Left ventricle myocardium inferior (tissue), 1 donor: ENCODE results near the gene FBXO28. TPM values are rescaled to one million over a fixed set of nuclear protein-coding genes. Genes with fewer than 3 reads are reported as not detected.

ENCODE experiments used
- DNase-seq: peaks from one replicate; pipeline ENCODE4 v3.0.0-alpha.2; 2020
- H3K27ac ChIP-seq: fragments of 200-600 bp; replicated peaks from 2 replicates; pipeline ENCODE4 v1.8.0; 2021
- H3K27me3 ChIP-seq: fragments of 200-600 bp; 2 replicates; pipeline ENCODE4 v1.8.0; 2021; ENCODE audit warnings: low read depth
- H3K36me3 ChIP-seq: fragments of 200-600 bp; 2 replicates; pipeline ENCODE4 v1.8.0; 2021
- H3K4me1 ChIP-seq: fragments of 200-600 bp; 2 replicates; pipeline ENCODE4 v1.8.0; 2021
- H3K4me3 ChIP-seq: fragments of 200-600 bp; 2 replicates; pipeline ENCODE4 v1.8.0; 2021; ENCODE audit warnings: mild to moderate bottlenecking, moderate library complexity
- H3K9me3 ChIP-seq: fragments of 200-600 bp; replicated peaks from 2 replicates; pipeline ENCODE4 v1.8.0; 2021
- intact Hi-C: fragments of 100-400 bp; cut with micrococcal nuclease; formaldehyde crosslinking; loops from one replicate; pipeline ENCODE4 v1.11.0; 2022
- total RNA-seq: library from RNA; stranded (reverse); fragmentation: NEBNext Ultra II Directional; extraction: Animal tissue kit (Norgen Biotek cat#: 25700); gene quantifications from one replicate; pipeline ENCODE4 v1.2.1, GENCODE V29; 2021
- TF ChIP-seq, protein P1 (sequence below): fragments of 200-600 bp; IDR thresholded peaks from 2 replicates; pipeline ENCODE4 v1.8.0; 2021; ENCODE audit warnings: antibody characterized with exemption, mild to moderate bottlenecking, borderline replicate concordance
- donor health status: DM: no; HTN: yes; CAD: no; lungs with severe emphysema.

FBXO28 gene
- total RNA-seq, 1 donor from 2014 or later = 18.8 TPM

DNA sequence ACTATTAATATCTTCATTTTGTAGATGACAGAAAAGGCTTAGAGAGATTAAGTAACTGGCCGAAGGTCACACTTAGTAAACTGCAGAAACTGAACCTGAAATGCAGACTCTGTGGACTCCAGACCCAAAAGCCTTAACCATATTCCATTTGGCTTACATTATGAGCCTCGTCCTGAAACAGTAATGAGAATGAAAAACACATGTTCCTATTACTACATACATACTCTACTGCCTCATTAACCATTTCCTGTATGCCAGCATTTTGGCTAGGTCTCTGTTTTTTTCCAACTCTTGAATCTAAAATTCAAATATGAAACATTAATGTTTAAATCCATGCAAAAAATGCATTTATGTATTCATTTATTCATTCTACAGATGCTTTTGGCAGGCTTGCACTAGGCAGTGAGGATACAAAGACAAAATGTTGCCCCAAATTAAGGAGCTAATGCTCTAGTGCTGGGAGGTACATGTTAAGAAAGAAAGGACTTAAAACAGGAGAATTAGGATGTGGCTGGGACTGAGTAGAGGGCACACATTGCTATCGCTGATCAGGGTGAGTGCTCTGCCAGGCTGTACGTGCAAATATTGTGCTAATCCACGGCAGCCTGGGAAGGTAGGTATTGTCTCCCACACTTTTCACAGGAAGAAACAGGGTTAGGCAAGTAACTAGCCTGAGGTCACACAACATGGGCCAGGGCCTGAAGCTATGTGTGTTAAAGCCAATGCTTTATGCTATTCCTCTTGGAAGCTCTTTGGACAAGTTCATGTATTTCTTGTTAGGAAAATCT lies 83.1 kb downstream of the FBXO28 start:
- DNase-seq = no peak
- no peak overlapping the region for H3K27ac ChIP-seq
- H3K9me3 ChIP-seq = no peaks in the 10 kb centered on the region
- no peaks in the 10 kb centered on the region for H3K27me3 ChIP-seq
- no peak overlapping the region for H3K4me3 ChIP-seq
- H3K36me3 ChIP-seq = peaks cover 24% of the 10 kb centered on the region
- intact Hi-C loops = no loop called here
- TF ChIP-seq, protein P1, sequence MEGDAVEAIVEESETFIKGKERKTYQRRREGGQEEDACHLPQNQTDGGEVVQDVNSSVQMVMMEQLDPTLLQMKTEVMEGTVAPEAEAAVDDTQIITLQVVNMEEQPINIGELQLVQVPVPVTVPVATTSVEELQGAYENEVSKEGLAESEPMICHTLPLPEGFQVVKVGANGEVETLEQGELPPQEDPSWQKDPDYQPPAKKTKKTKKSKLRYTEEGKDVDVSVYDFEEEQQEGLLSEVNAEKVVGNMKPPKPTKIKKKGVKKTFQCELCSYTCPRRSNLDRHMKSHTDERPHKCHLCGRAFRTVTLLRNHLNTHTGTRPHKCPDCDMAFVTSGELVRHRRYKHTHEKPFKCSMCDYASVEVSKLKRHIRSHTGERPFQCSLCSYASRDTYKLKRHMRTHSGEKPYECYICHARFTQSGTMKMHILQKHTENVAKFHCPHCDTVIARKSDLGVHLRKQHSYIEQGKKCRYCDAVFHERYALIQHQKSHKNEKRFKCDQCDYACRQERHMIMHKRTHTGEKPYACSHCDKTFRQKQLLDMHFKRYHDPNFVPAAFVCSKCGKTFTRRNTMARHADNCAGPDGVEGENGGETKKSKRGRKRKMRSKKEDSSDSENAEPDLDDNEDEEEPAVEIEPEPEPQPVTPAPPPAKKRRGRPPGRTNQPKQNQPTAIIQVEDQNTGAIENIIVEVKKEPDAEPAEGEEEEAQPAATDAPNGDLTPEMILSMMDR = no peak
- no peaks in the 10 kb centered on the region for H3K4me1 ChIP-seq

DNA sequence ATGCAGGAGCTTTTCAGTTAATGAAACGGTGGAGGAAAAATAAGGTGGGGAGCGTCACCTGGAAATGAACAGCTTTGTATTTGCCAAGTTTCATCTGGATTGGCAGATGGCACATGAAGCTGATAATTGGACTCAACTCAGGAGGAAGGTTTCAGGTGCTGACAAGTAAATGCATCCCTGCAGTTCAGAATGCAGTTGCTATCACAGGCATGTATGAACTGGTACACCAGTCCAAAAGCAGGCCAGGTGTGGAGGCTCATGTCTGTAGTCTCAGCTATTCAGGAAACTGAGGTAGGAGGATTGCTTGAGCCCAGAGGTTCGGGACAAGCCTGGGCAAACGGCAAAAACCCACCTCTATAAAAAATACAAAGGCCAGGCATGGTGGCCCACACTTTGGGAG lies 84.7 kb downstream of the FBXO28 start:
- H3K4me1 ChIP-seq = peaks cover 5% of the 10 kb centered on the region
- DNase-seq = no peak
- no peaks in the 10 kb centered on the region for H3K27me3 ChIP-seq
- no peak overlapping the region for H3K4me3 ChIP-seq
- no peak overlapping the region for H3K27ac ChIP-seq
- TF ChIP-seq, protein P1 = no peak
- H3K36me3 ChIP-seq = peaks cover 9% of the 10 kb centered on the region
- no peaks in the 10 kb centered on the region for H3K9me3 ChIP-seq
- intact Hi-C loops = no loop called here

DNA sequence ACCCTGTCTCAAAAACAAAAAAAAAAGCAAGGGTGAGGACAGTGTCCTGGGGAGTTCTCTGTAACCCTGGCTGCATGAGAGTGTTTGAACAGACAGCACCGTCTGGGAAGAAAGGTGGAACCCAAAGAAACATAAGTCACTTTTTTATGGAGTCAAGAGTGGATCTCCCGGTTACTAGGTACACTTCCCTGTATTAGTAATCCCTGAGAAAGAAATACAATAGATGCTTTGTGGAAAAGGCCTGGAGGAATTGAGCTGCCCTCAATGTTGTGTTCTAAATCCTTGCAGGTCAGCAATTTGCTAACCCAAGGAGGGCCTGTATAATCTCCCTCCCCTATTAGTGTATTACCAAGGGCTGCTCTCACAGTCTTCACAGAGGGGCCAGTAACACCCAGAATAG lies 85.8 kb downstream of the FBXO28 start:
- Histone ChIP-seq H3K4me1 (peaks cover 16% of the 10 kb centered on the region), H3K9me3 (no peaks in the 10 kb centered on the region), H3K27me3 (no peaks in the 10 kb centered on the region), H3K4me3 (no peak overlapping the region), H3K36me3 (no peaks in the 10 kb centered on the region), H3K27ac (no peak overlapping the region)
- intact Hi-C loops = no loop called here
- TF ChIP-seq, protein P1 = no peak
- no peak for DNase-seq

DNA sequence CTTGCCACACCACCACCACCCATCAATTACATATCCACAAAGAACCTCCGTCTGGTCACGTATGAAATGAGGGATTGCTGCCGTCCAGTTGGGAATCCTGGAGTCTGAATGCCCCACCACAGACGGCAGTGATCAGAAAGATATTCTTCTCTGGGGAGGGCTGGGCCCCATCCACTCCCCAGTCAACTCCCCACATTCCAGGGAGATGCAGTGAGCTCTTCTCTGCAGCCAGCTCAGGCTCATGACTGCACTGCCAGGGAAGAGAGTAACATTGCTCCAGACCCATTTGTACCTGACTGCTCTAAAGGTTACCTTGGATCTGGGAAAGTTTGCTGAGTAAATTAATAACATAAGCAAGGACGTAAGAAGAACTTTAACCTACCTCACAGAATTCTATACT lies 87.5 kb downstream of the FBXO28 start:
- Histone ChIP-seq H3K9me3 (no peaks in the 10 kb centered on the region), H3K4me3 (no peak overlapping the region), H3K36me3 (no peaks in the 10 kb centered on the region), H3K27me3 (no peaks in the 10 kb centered on the region), H3K27ac (no peak overlapping the region), H3K4me1 (peaks cover 24% of the 10 kb centered on the region)
- DNase-seq = no peak
- intact Hi-C loops = no loop called here
- TF ChIP-seq, protein P1 = no peak

DNA sequence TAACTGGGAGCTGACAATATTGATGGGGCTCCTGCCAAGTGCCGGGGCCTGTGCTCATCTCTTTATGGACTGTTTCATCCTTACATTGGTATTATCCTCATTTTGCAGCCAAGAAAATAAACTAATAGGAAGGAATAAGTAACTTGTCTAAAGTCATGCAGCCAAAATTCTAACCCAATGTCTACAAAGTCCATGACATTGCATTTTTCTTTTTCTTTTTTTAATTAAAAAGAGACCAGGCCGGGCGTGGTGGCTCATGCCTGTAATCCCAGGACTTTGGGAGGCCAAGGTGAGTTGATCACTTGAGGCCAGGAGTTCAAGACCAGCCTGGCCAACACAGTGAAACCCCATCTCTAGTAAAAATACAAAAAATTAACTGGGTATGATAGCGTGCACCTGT lies 87.9 kb downstream of the FBXO28 start:
- TF ChIP-seq, protein P1 = no peak
- Histone ChIP-seq H3K36me3 (no peaks in the 10 kb centered on the region), H3K4me3 (no peak overlapping the region), H3K27me3 (no peaks in the 10 kb centered on the region), H3K4me1 (peaks cover 24% of the 10 kb centered on the region), H3K27ac (no peak overlapping the region), H3K9me3 (no peaks in the 10 kb centered on the region)
- no peak for DNase-seq
- intact Hi-C loops = no loop called here
